Small intestine (tissue), 7 donors: ENCODE measurements around the gene ARL3. TPM values are rescaled to one million over a fixed set of nuclear protein-coding genes. Genes with fewer than 3 reads are reported as not detected.

Experiments
- DNase-seq, 2 donors: peaks; one replicate each; pipeline versions ENCODE4 v3.0.0 to v3.0.0-alpha.2; 2013
- FAIRE-seq: peaks from 2 replicates; lab custom pipeline; 2012; peaks lifted over from hg19 to GRCh38; lab: Jason Lieb, UNC
- H3K27ac ChIP-seq, 3 donors: one replicate each; pipeline ENCODE4 v1.5.1; 2013; ENCODE audit warnings: low read length in 2 of 3, mild to moderate bottlenecking in 2 of 3, control low read depth in 1 of 3, inconsistent platforms in 1 of 3, low read depth in 1 of 3, moderate library complexity in 1 of 3
- H3K27me3 ChIP-seq, 3 donors: one replicate each; pipeline ENCODE4 v1.6.1; 2013; ENCODE audit warnings: low read length in 3 of 3, inconsistent platforms in 1 of 3; ENCODE audit not compliant: control insufficient read depth in 3 of 3, insufficient read depth in 3 of 3
- H3K36me3 ChIP-seq, 3 donors: one replicate each; pipeline ENCODE4 v1.6.1; 2013; ENCODE audit warnings: low read length in 3 of 3, inconsistent platforms in 1 of 3, low read depth in 1 of 3, mild to moderate bottlenecking in 1 of 3, moderate library complexity in 1 of 3; ENCODE audit not compliant: control insufficient read depth in 3 of 3, insufficient read depth in 2 of 3
- H3K4me1 ChIP-seq, 3 donors: one replicate each; pipeline ENCODE4 v1.6.1; 2013; ENCODE audit warnings: low read length in 2 of 3, inconsistent platforms in 1 of 3, low read depth in 1 of 3, mild to moderate bottlenecking in 1 of 3, moderate library complexity in 1 of 3; ENCODE audit not compliant: control insufficient read depth in 3 of 3, insufficient read depth in 2 of 3
- H3K4me3 ChIP-seq, 3 donors: one replicate each; pipeline ENCODE4 v1.5.1; 2013; ENCODE audit warnings: low read length in 3 of 3, control low read depth in 1 of 3, inconsistent platforms in 1 of 3, low read depth in 1 of 3, mild to moderate bottlenecking in 1 of 3, moderate library complexity in 1 of 3
- H3K9me3 ChIP-seq, 2 donors: one replicate each; pipeline ENCODE4 v1.6.1; 2013; ENCODE audit warnings: low read depth in 1 of 2, low read length in 1 of 2; ENCODE audit not compliant: control insufficient read depth in 2 of 2, insufficient read depth in 1 of 2
- WGBS, 3 donors: extraction: QIAGEN DNeasy Blood & Tissue Kit; methylation state at CpG; one replicate each; pipeline ENCODE4 v1.1.7; 2013; 5-methylcytosine and 5-hydroxymethylcytosine counted together
- polyA plus RNA-seq, 4 donors: library from polyadenylated mRNA; stranded (reverse) in 3 of 4; unstranded in 1 of 4; fragments of 200-250 nt in 3 of 4; fragments of 120-200 nt in 1 of 4; gene quantifications; one replicate each; pipeline versions ENCODE4 v1.2.1 to v1.2.3, GENCODE V29; 2013
- donor health status: healthy with polysubstance abuse.
- donor health status: control.
- donor health status: control.
- donor health status: Bipolar disorder and iron deficiency.
- donor health status: healthy.

ARL3 gene
- polyA plus RNA-seq, 4 donors: 3.4 to 8.3 (median 5.6) TPM

GRCh38 chr10:102731222-102731800 is 17.1 kb upstream of the ARL3 start:
- Histone ChIP-seq H3K36me3 (peaks cover 0 to 74% (median 4%) of the 10 kb centered on the region in 3 donors), H3K4me3 (no peak overlapping the region), H3K27me3 (no peaks in the 10 kb centered on the region), H3K9me3 (no peaks in the 10 kb centered on the region), H3K4me1 (no peaks in the 10 kb centered on the region), H3K27ac (no peak overlapping the region)
- FAIRE-seq (no peak), DNase-seq (no peak)
- 78 to 83% (median 80%) methylated on average over 5 of the region's 5 CpGs for WGBS, 3 donors

GRCh38 chr10:102729029-102730026 is 15.1 kb upstream of the ARL3 start:
- Histone ChIP-seq H3K27me3 (no peaks in the 10 kb centered on the region), H3K4me1 (no peaks in the 10 kb centered on the region), H3K9me3 (no peaks in the 10 kb centered on the region), H3K4me3 (no peak overlapping the region), H3K27ac (no peak overlapping the region), H3K36me3 (peaks cover 0 to 67% (median 4%) of the 10 kb centered on the region in 3 donors)
- DNase-seq: peak; percentile 73 to 83
- WGBS, 3 donors: 56 to 60% (median 58%) methylated on average over 30 of the region's 30 CpGs
- no peak for FAIRE-seq

- 75 to 84% (median 83%) methylated on average over 13 of the region's 13 CpGs for WGBS, 3 donors
- Histone ChIP-seq H3K27me3 (no peaks in the 10 kb centered on the region), H3K27ac (no peak overlapping the region), H3K4me1 (no peaks in the 10 kb centered on the region), H3K4me3 (no peak overlapping the region), H3K36me3 (peaks cover 0 to 55% (median 4%) of the 10 kb centered on the region in 3 donors), H3K9me3 (peaks cover 0 to 4% of the 10 kb centered on the region in 2 donors)
- FAIRE-seq: no peak
- no peak for DNase-seq
These were observed 13.0 kb upstream of the ARL3 start for GRCh38 chr10:102727037-102727818.

GRCh38 chr10:102726274-102726673 is 12.1 kb upstream of the ARL3 start:
- no peaks in the 10 kb centered on the region for H3K27me3 ChIP-seq
- WGBS, 3 donors: 59 to 90% (median 63%) methylated on average over 2 to 3 of the region's 3 CpGs
- DNase-seq: no peak
- H3K27ac ChIP-seq: no peak overlapping the region
- peaks cover 0 to 45% (median 4%) of the 10 kb centered on the region in 3 donors for H3K36me3 ChIP-seq
- H3K4me3 ChIP-seq: no peak overlapping the region
- H3K9me3 ChIP-seq: peaks cover 0 to 4% of the 10 kb centered on the region in 2 donors
- H3K4me1 ChIP-seq: no peaks in the 10 kb centered on the region
- no peak for FAIRE-seq

- peaks cover 0 to 32% (median 4%) of the 10 kb centered on the region in 3 donors for H3K36me3 ChIP-seq
- WGBS, 3 donors: 97 to 99% (median 97%) methylated on average over 4 of the region's 4 CpGs
- DNase-seq (no peak), FAIRE-seq (no peak)
- no peaks in the 10 kb centered on the region for H3K4me1 ChIP-seq
- H3K9me3 ChIP-seq: peaks cover 0 to 4% of the 10 kb centered on the region in 2 donors
- H3K27me3 ChIP-seq: no peaks in the 10 kb centered on the region
- no peak overlapping the region for H3K4me3 ChIP-seq
- no peak overlapping the region for H3K27ac ChIP-seq
These were observed 9.8 kb upstream of the ARL3 start for GRCh38 chr10:102723989-102724388.

- H3K4me1 ChIP-seq: peaks cover 0 to 6% (median 0%) of the 10 kb centered on the region in 3 donors
- WGBS, 3 donors: 67 to 83% (median 71%) methylated on average over 4 of the region's 4 CpGs
These were observed 7.8 kb upstream of the ARL3 start for GRCh38 chr10:102721954-102722353.

GRCh38 chr10:102720775-102721301 is 6.6 kb upstream of the ARL3 start:
- WGBS, 3 donors: 77 to 89% (median 82%) methylated on average over 6 of the region's 6 CpGs
- Histone ChIP-seq H3K4me3 (no peak overlapping the region), H3K9me3 (peaks cover 0 to 4% of the 10 kb centered on the region in 2 donors), H3K27ac (no peak overlapping the region), H3K36me3 (peaks cover 0 to 9% (median 0%) of the 10 kb centered on the region in 3 donors), H3K27me3 (no peaks in the 10 kb centered on the region), H3K4me1 (peaks cover 0 to 9% (median 0%) of the 10 kb centered on the region in 3 donors)
- FAIRE-seq: no peak
- no peak for DNase-seq

More at GRCh38 chr10:102721954-102722353, 7.8 kb upstream of the ARL3 start:
- no peak for DNase-seq
- no peak overlapping the region for H3K27ac ChIP-seq
- peaks cover 0 to 19% (median 3%) of the 10 kb centered on the region in 3 donors for H3K36me3 ChIP-seq
- H3K9me3 ChIP-seq: peaks cover 0 to 4% of the 10 kb centered on the region in 2 donors
- FAIRE-seq: no peak
- H3K27me3 ChIP-seq: no peaks in the 10 kb centered on the region
- H3K4me3 ChIP-seq: no peak overlapping the region
